Stimulated activated CD8-positive, alpha-beta memory T cell treated with anti-CD3 and anti-CD28 coated beads, Interleukin-15, amount 100 ng/mL, for 24 hours (primary cell): ENCODE measurements around the gene PPFIBP2.
"Not testable (repeated sequence)": the region's sequence is repeated elsewhere in the genome, so short reads cannot be mapped to it uniquely, and the experiment has no call there.

Experiments used
- DNase-seq: peaks from one replicate; pipeline ENCODE4 v3.0.0-alpha.2; 2020; ENCODE audit warnings: low read depth

The PPFIBP2 gene

GRCh38 chr11:7635708-7636107 is 121.9 kb downstream of the PPFIBP2 start:
- no peak for DNase-seq

- DNase-seq: no peak
These were observed 122.6 kb downstream of the PPFIBP2 start for GRCh38 chr11:7636350-7636749.

DNA sequence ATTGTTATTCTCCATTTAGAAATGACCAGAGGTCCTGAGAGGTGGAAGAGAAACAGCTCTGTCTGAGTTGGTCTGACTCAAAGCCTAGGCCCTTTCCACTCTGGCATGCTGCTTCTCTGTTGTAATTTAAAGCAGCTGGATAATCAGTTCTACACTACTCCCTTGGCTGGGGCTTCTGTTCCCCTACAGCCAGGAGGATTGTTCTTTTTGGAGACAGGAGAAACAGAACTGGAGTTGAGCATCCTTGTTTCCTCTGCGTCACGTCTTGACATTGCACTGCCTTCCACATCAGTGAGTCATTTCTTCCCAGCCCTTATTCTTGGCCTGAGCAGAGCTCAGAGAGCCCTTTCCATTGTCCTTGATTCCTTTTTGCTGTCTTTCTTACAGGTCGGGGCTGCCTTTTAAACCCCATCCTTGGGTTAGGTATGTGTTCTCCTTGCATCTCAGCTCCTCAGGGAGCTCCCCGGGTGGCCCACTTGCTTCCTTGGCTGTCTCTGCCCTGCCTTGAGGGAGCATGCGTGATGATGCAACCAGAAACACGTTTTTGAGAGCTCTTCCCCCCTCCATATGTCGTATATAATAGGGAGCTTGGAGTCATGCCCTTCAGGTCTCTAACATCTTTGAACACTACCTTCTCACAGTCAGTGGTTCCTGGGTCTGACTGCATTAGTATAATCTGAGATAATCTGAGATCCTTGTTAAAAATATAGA is 123.8 kb downstream of the PPFIBP2 start:
- no peak for DNase-seq

- no peak for DNase-seq
These were observed 125.2 kb downstream of the PPFIBP2 start for GRCh38 chr11:7638710-7639642.

DNA sequence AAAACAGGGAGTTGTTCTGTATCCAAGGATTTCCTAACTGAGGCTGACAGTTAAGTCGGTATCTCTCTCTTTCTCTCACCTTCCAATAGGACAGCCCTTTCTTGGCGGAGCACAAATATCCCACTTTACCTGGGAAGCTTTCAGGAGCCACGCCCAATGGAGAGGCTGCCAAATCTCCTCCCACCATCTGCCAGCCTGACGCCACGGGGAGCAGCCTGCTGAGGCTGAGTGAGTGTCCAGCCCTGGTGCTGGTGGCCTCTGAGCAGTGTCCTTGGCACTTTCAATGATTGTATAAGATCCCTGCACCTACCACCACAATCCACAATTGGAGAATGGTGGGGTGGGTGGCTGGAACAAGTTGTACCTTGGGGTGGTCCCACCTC is 125.8 kb downstream of the PPFIBP2 start:
- DNase-seq: no peak

GRCh38 chr11:7640816-7641215 is 127.0 kb downstream of the PPFIBP2 start:
- DNase-seq: no peak

GRCh38 chr11:7642747-7643146 is 128.9 kb downstream of the PPFIBP2 start:
- DNase-seq: no peak

- DNase-seq: no peak
These were observed 129.5 kb downstream of the PPFIBP2 start for GRCh38 chr11:7643314-7643713.

- DNase-seq: no peak
These were observed 131.4 kb downstream of the PPFIBP2 start for GRCh38 chr11:7645206-7645605.

GRCh38 chr11:7646866-7647265 is 133.1 kb downstream of the PPFIBP2 start:
- DNase-seq: no peak

GRCh38 chr11:7648264-7648663 is 134.5 kb downstream of the PPFIBP2 start:
- no peak for DNase-seq

GRCh38 chr11:7651140-7651551 is 137.3 kb downstream of the PPFIBP2 start:
- DNase-seq: no peak

- no peak for DNase-seq
These were observed 137.9 kb downstream of the PPFIBP2 start for GRCh38 chr11:7651700-7652099.

GRCh38 chr11:7654195-7654705 is 140.5 kb downstream of the PPFIBP2 start:
- DNase-seq: no peak

- no peak for DNase-seq
These were observed 141.7 kb downstream of the PPFIBP2 start for GRCh38 chr11:7655253-7656217.

DNA sequence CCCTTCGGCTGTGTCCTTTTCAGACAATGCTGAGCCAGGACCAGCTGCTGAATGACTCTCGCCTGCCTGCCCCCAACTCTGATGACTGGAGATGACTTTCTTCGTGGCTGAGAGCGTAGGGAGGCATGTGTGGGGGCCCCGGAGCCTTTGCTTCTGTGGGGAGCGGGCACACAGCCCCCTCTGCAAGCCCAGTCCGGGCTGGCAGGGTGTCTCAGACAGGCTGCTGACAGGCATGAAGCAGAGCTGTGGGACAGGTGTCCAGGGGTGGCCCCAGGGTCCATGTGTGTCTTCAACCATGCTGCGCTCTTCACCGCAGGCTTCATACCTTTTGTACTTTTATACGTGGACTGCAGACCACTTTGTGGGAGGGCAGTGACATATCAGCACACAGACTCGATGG is 142.9 kb downstream of the PPFIBP2 start:
- DNase-seq: no peak

DNA sequence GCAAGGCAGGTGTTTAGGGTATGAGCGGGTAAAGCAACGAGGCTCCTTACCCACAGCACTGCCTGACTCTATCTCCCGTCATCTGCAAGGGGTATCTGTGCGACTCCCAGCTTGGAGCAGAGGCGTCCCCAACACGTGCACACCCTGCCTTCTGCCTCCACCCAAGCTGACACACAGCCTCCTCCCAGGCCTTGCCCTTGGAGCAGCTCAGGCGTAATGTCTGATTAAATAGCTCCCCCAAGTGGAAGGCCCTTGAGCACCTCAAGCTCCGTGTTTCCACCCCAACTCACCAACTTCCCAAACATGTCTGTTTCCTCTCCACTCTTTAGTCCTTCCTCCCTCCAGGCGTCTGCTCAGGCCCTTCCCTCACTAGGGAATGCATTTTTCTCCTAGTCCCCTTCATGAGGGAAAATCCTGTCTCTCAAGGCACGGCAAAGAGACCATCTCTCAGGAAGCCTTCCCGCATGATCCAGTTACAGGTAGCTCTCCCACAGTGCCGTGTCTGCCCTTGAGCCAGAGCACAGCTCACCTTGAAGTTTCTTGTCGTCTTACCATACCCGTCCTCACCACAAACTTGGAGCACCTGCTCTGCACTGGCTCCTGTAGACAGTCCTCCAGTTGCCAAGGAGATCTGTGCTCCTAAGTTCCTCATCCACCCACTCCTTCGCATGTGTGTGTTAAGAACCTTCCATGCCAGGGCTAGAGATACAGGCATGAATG is 143.7 kb downstream of the PPFIBP2 start:
- no peak for DNase-seq

DNA sequence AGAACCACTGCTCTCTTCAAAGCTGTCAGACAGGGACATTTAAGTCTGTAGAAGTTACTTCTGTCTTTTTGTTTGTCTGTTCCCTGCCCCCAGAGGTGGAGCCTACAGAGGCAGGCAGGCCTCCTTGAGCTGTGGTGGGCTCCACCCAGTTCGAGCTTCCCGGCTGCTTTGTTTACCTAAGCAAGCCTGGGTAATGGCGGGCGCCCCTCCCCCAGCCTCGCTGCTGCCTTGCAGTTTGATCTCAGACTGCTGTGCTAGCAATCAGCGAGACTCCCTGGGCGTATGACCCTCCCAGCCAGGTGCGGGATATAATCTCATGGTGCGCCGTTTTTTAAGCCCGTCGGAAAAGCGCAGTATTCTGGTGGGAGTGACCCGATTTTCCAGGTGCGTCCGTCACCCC is 149.7 kb downstream of the PPFIBP2 start:
- not testable (repeated sequence) for DNase-seq

DNA sequence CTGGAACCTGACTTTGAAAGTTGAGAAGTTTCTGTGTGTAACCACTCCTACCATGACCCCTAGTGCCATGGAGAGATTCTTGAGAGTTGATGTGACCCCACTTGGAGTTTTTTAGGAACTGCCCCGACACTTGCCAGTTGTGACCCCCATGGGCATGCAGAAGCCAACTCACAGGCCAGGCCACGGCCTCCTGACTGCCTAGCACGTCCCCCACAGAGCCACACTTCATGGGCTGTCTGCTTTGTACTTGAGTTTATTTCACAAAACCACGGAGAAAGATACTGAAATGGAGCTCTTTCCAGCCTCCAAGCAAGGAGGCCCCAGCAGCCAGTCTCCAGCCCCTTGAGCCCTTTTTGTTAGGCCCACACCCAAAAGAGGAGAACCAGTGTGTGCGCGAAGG is 151.1 kb downstream of the PPFIBP2 start:
- DNase-seq: no peak

DNA sequence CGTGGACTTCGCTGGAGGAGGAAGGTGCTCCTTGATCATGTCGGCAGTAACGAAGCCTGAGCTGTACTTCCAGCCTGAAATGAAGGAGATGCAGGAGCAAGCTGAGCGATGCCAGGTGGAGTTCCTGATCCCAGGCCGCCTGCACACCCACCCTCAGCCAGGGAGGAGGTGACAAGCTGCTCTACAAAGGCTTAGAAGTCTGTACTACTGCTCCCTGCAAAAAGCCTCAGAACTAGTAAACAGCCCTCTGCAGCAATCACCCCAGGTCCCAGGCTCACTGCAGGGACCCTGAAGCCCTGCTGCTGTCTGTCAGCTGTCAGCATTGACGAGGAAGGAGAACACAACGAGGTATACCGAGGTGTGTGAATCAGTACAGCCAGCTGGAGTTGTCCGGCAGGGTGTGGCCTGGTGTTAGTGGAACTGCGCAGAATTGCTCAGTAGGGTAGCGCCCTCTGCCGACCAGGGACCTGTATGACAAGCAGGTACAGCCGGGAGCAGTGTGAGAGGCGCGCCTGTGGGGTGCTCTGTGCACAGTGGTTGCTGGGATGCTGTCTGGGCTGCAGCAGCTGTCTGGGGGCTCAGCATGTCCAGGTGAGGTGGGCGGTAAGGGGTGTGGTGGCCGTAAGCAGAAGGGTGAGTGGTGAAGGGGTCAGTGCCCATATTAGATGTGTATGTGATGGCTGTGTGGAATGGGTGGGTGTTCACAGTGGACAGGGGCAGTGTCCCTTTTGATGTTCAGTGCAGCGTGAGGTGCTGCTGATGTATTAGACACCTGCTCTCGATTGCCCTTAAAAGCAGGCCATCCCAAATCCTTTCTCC is 151.9 kb downstream of the PPFIBP2 start:
- DNase-seq: peak; percentile 64
